ENCODE data around the gene CEP20. TPM values are rescaled to one million over a fixed set of nuclear protein-coding genes. Genes with fewer than 3 reads are reported as not detected.
"Not testable (repeated sequence)": the region's sequence is repeated elsewhere in the genome, so short reads cannot be mapped to it uniquely, and the experiment has no call there.

CEP20 gene
- 10 to 100 TPM; 59.4 to 81.5 TPM for total RNA-seq

- no peaks in the 10 kb centered on the region for H3K9me3 Mint-ChIP-seq
- H3K36me3 Mint-ChIP-seq (ENCODE audit: insufficient read depth in 2 of 2): peaks cover 2 to 4% of the 10 kb centered on the region in 2 donors
- DNase-seq (peak; percentile 100), ATAC-seq (replicated peaks in 1 of 2) (peak; percentile 99)
- H3K4me3 Mint-ChIP-seq: peak within 1 kb of the TSS; percentile 87 to 93
- peak within 1 kb of the TSS; percentile 89 for H3K27ac Mint-ChIP-seq
- peaks cover 28% of the 10 kb centered on the region for H3K4me1 Mint-ChIP-seq (ENCODE audit: low read depth)
- no peaks in the 10 kb centered on the region for H3K27me3 Mint-ChIP-seq (ENCODE audit: low read depth)
These were observed at the start of gene CEP20 for GRCh38 chr16:15888072-15888976. TSS of gene CEP20 (minus strand) at chr16:15888603. CDS start at chr16:15888585, 18 bp downstream.

- not testable (repeated sequence) for H3K27ac Mint-ChIP-seq; DNase-seq; ATAC-seq (replicated peaks in 1 of 2); H3K4me3 Mint-ChIP-seq; H3K9me3 Mint-ChIP-seq; H3K36me3 Mint-ChIP-seq (ENCODE audit: insufficient read depth in 2 of 2); H3K27me3 Mint-ChIP-seq (ENCODE audit: low read depth)
- peaks cover 11% of the 10 kb centered on the region for H3K4me1 Mint-ChIP-seq (ENCODE audit: low read depth)
These were observed 48.4 kb upstream of the CEP20 start for GRCh38 chr16:15936809-15937208.

- H3K9me3 Mint-ChIP-seq: no peaks in the 10 kb centered on the region
- peaks cover 6% of the 10 kb centered on the region for H3K4me1 Mint-ChIP-seq (ENCODE audit: low read depth)
- no peaks in the 10 kb centered on the region for H3K27me3 Mint-ChIP-seq (ENCODE audit: low read depth)
- DNase-seq (no peak), ATAC-seq (replicated peaks in 1 of 2) (no peak)
- H3K27ac Mint-ChIP-seq: no peak overlapping the region
- H3K36me3 Mint-ChIP-seq (ENCODE audit: insufficient read depth in 2 of 2): peaks cover 0 to 3% of the 10 kb centered on the region in 2 donors
- no peak overlapping the region for H3K4me3 Mint-ChIP-seq
These were observed 46.6 kb upstream of the CEP20 start for GRCh38 chr16:15934991-15935390.

- no peak overlapping the region for H3K27ac Mint-ChIP-seq
- H3K4me3 Mint-ChIP-seq: no peak overlapping the region
- ATAC-seq (replicated peaks in 1 of 2): no peak
- H3K36me3 Mint-ChIP-seq (ENCODE audit: insufficient read depth in 2 of 2): peaks cover 0 to 3% of the 10 kb centered on the region in 2 donors
- no peaks in the 10 kb centered on the region for H3K4me1 Mint-ChIP-seq (ENCODE audit: low read depth)
- DNase-seq: no peak
- no peaks in the 10 kb centered on the region for H3K9me3 Mint-ChIP-seq
- no peaks in the 10 kb centered on the region for H3K27me3 Mint-ChIP-seq (ENCODE audit: low read depth)
These were observed 45.4 kb upstream of the CEP20 start for GRCh38 chr16:15933781-15934180.

GRCh38 chr16:15932939-15933338 lies 44.5 kb upstream of the CEP20 start:
- H3K9me3 Mint-ChIP-seq: no peaks in the 10 kb centered on the region
- no peak for ATAC-seq (replicated peaks in 1 of 2)
- no peaks in the 10 kb centered on the region for H3K4me1 Mint-ChIP-seq (ENCODE audit: low read depth)
- H3K27ac Mint-ChIP-seq: no peak overlapping the region
- peaks cover 0 to 3% of the 10 kb centered on the region in 2 donors for H3K36me3 Mint-ChIP-seq (ENCODE audit: insufficient read depth in 2 of 2)
- DNase-seq: no peak
- no peaks in the 10 kb centered on the region for H3K27me3 Mint-ChIP-seq (ENCODE audit: low read depth)
- H3K4me3 Mint-ChIP-seq: no peak overlapping the region

GRCh38 chr16:15928261-15929104 lies 40.1 kb upstream of the CEP20 start:
- H3K27me3 Mint-ChIP-seq (ENCODE audit: low read depth): no peaks in the 10 kb centered on the region
- H3K27ac Mint-ChIP-seq: no peak overlapping the region
- ATAC-seq (replicated peaks in 1 of 2) (no peak), DNase-seq (no peak)
- no peaks in the 10 kb centered on the region for H3K9me3 Mint-ChIP-seq
- H3K4me3 Mint-ChIP-seq: no peak overlapping the region
- no peaks in the 10 kb centered on the region for H3K36me3 Mint-ChIP-seq (ENCODE audit: insufficient read depth in 2 of 2)
- H3K4me1 Mint-ChIP-seq (ENCODE audit: low read depth): no peaks in the 10 kb centered on the region

GRCh38 chr16:15925631-15926030 lies 37.2 kb upstream of the CEP20 start:
- Mint-ChIP-seq H3K27me3 (ENCODE audit: low read depth) (no peaks in the 10 kb centered on the region), H3K4me1 (ENCODE audit: low read depth) (no peaks in the 10 kb centered on the region), H3K9me3 (no peaks in the 10 kb centered on the region), H3K27ac (no peak overlapping the region), H3K36me3 (ENCODE audit: insufficient read depth in 2 of 2) (no peaks in the 10 kb centered on the region), H3K4me3 (no peak overlapping the region)
- DNase-seq: no peak
- no peak for ATAC-seq (replicated peaks in 1 of 2)

- H3K36me3 Mint-ChIP-seq (ENCODE audit: insufficient read depth in 2 of 2): no peaks in the 10 kb centered on the region
- H3K27ac Mint-ChIP-seq: no peak overlapping the region
- H3K9me3 Mint-ChIP-seq: no peaks in the 10 kb centered on the region
- no peak overlapping the region for H3K4me3 Mint-ChIP-seq
- ATAC-seq (replicated peaks in 1 of 2) (no peak), DNase-seq (no peak)
- no peaks in the 10 kb centered on the region for H3K4me1 Mint-ChIP-seq (ENCODE audit: low read depth)
- no peaks in the 10 kb centered on the region for H3K27me3 Mint-ChIP-seq (ENCODE audit: low read depth)
These were observed 36.6 kb upstream of the CEP20 start for GRCh38 chr16:15924996-15925395.

- ATAC-seq (replicated peaks in 1 of 2): no peak
- H3K36me3 Mint-ChIP-seq (ENCODE audit: insufficient read depth in 2 of 2): no peaks in the 10 kb centered on the region
- no peak for DNase-seq
- no peak overlapping the region for H3K4me3 Mint-ChIP-seq
- H3K4me1 Mint-ChIP-seq (ENCODE audit: low read depth): no peaks in the 10 kb centered on the region
- H3K9me3 Mint-ChIP-seq: peaks cover 0 to 2% of the 10 kb centered on the region in 2 donors
- H3K27ac Mint-ChIP-seq: no peak overlapping the region
- H3K27me3 Mint-ChIP-seq (ENCODE audit: low read depth): no peaks in the 10 kb centered on the region
These were observed 30.9 kb upstream of the CEP20 start for GRCh38 chr16:15919331-15919730.

GRCh38 chr16:15918314-15918713 lies 29.9 kb upstream of the CEP20 start:
- H3K4me3 Mint-ChIP-seq; H3K4me1 Mint-ChIP-seq (ENCODE audit: low read depth); H3K27me3 Mint-ChIP-seq (ENCODE audit: low read depth); DNase-seq; H3K27ac Mint-ChIP-seq; H3K9me3 Mint-ChIP-seq; H3K36me3 Mint-ChIP-seq (ENCODE audit: insufficient read depth in 2 of 2); ATAC-seq (replicated peaks in 1 of 2): not testable (repeated sequence)

- Mint-ChIP-seq H3K36me3 (ENCODE audit: insufficient read depth in 2 of 2) (no peaks in the 10 kb centered on the region), H3K4me3 (no peak overlapping the region), H3K27me3 (ENCODE audit: low read depth) (no peaks in the 10 kb centered on the region), H3K27ac (no peak overlapping the region), H3K9me3 (peaks cover under 1 to 2% of the 10 kb centered on the region in 2 donors), H3K4me1 (ENCODE audit: low read depth) (peaks cover 10% of the 10 kb centered on the region)
- ATAC-seq (replicated peaks in 1 of 2) (no peak), DNase-seq (no peak)
These were observed 27.9 kb upstream of the CEP20 start for GRCh38 chr16:15916323-15916722.

GRCh38 chr16:15915555-15916081 lies 27.2 kb upstream of the CEP20 start:
- no peak overlapping the region for H3K4me3 Mint-ChIP-seq
- no peaks in the 10 kb centered on the region for H3K27me3 Mint-ChIP-seq (ENCODE audit: low read depth)
- ATAC-seq (replicated peaks in 1 of 2): peak; percentile 55 to 68
- no peaks in the 10 kb centered on the region for H3K36me3 Mint-ChIP-seq (ENCODE audit: insufficient read depth in 2 of 2)
- peaks cover 10% of the 10 kb centered on the region for H3K4me1 Mint-ChIP-seq (ENCODE audit: low read depth)
- DNase-seq: peak in 1 of 2 donors; percentile 6
- H3K27ac Mint-ChIP-seq: no peak overlapping the region
- H3K9me3 Mint-ChIP-seq: peaks cover 3 to 4% of the 10 kb centered on the region in 2 donors

Measured in activated T-cell treated with anti-CD3 and anti-CD28 coated beads, Interleukin-2, amount 50 U/mL, for 72 hours (primary cell).